ENCODE results near the gene MEFV. TPM values are rescaled to one million over a fixed set of nuclear protein-coding genes. Genes with fewer than 3 reads are reported as not detected.

Gene MEFV
- total and polyA plus RNA-seq, 10 of the 15 experiments (the other 5 are each of a cell fraction or from before 2014, with no cell fraction given) = 0.03 to 0.11 (median 0.09) TPM; not detected in 5

DNA sequence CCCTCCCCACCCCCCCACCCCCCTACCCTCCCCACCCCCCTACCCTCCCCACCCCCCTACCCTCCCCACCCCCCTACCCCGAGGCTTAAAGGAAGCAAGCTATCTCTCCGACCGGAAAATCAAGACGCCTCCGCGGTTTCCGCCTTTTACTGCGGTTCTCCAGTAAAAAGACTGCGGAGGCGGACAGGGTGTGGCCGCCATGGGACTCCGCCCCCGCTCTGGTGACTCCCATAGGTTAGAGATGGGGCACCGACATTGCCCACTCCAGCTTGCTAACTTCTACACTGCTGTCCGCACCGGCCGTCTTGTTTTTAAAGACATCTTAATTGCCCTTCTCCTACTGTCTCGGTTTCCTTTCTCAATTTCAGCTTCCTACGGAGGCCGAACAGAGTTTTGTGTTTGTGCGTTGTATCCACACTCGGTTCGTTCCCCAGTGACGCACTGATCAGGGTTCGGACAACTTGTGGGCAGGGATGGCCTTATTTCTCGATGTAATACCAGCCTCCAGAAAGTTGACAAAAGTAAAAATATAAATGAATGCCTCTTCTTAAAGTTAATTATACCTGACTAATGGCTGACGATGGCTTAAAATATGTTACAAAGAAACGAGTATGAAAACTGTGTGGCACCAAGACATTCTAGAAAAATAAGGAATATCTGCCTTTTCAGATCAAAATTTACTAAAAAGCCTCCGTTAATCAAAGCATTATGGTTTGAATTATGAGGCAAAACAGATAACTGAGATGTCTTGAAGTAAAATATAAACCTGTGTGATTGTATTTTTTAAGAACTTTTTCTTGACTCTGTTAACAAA is 20.4 kb downstream of the MEFV start:
- intact Hi-C loops (cut with micrococcal nuclease; ENCODE audit: unreplicated experiment) (no loop called here), in situ Hi-C loops (cut with MboI) (no loop called here)
- CTCF ChIA-PET = interaction anchor here (1.2 kb wide), 1 partner anchor 48 kb away, joined by 4 read pairs; no protein-coding TSS in a partner anchor
- FAIRE-seq (no peak), ATAC-seq (no peak), DNase-seq (ENCODE audit: low read depth, low spot score) (no peak)
- RAD21 ChIA-PET (ENCODE audit: unreplicated experiment) = interaction anchor here (0.5 kb wide), 1 partner anchor 264 kb away, joined by 3 read pairs; no protein-coding TSS in a partner anchor
- Histone ChIP-seq H3K9ac (ENCODE audit: control insufficient read depth, insufficient read depth, low read length) (no peak overlapping the region), H3K4me1 (ENCODE audit: control insufficient read depth, insufficient read depth, low read length) (no peaks in the 10 kb centered on the region), H3K4me3 (no peak overlapping the region), H3K27me3 (replicated peaks in 1 of 2; ENCODE audit: control insufficient read depth in 2 of 2, insufficient read depth in 2 of 2, low read length in 1 of 2) (no peaks in the 10 kb centered on the region), H3K4me2 (ENCODE audit: control insufficient read depth, insufficient read depth) (no peak overlapping the region), H2AFZ (ENCODE audit: control insufficient read depth, low read depth, low read length) (no peak overlapping the region), H3K27ac (ENCODE audit: control insufficient read depth, insufficient read depth) (no peak overlapping the region), H3K36me3 (ENCODE audit: control insufficient read depth in 2 of 2, insufficient read depth in 2 of 2, low read length in 1 of 2) (peaks cover 0 to 7% of the 10 kb centered on the region in 2 experiments; a peak in 2 of 4 replicates), H3K79me2 (ENCODE audit: control insufficient read depth, insufficient read depth, low read length) (peaks cover 10% of the 10 kb centered on the region), H3K9me3 (replicated peaks; ENCODE audit: control insufficient read depth, insufficient read depth, low read length) (peaks cover 7% of the 10 kb centered on the region; the same call in 2 of the 3 replicates), H4K20me1 (ENCODE audit: control insufficient read depth, insufficient read depth) (no peaks in the 10 kb centered on the region)
- SMC1A ChIA-PET (ENCODE audit: uncharacterized antibody, unreplicated experiment) = interaction anchor here (0.7 kb wide), 1 partner anchor 31 kb away, joined by 3 read pairs; no protein-coding TSS in a partner anchor
- POLR2A ChIA-PET = interaction anchor here (1.1 kb wide), 1 partner anchor 47 kb away, joined by 8 read pairs; the partner anchor contains the start of gene ZNF263
- BruUV-seq (replicated peaks) = no TSS peak
- TF ChIP-seq, protein P1, sequence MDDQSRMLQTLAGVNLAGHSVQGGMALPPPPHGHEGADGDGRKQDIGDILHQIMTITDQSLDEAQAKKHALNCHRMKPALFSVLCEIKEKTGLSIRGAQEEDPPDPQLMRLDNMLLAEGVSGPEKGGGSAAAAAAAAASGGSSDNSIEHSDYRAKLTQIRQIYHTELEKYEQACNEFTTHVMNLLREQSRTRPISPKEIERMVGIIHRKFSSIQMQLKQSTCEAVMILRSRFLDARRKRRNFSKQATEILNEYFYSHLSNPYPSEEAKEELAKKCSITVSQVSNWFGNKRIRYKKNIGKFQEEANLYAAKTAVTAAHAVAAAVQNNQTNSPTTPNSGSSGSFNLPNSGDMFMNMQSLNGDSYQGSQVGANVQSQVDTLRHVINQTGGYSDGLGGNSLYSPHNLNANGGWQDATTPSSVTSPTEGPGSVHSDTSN (IDR thresholded peaks at IDR 0.05; ENCODE audit: insufficient replicate concordance, low read depth, low read length) = no peak
- TF ChIP-seq SMAD5 (IDR thresholded peaks at IDR 0.05; ENCODE audit: low read depth) (no peak), RUNX3 (IDR thresholded peaks at IDR 0.05; ENCODE audit: low read length) (0 out of 2 replicates have a peak, but pooled peaks have one; percentile 23), EGR1 (IDR thresholded peaks at IDR 0.05; ENCODE audit: borderline replicate concordance in 1 of 2, low read depth in 2 of 2, low read length in 2 of 2) (peak in 1 of 2 experiments; percentile 56; a peak in 1 of 3 replicates), CREM (IDR thresholded peaks at IDR 0.05; ENCODE audit: low read depth) (no peak)
- 91% methylated on average over 25 of the region's 29 CpGs for WGBS (ENCODE audit: insufficient coverage, insufficient replicate concordance, low lambda C conversion rate, missing lambda C conversion rate)
